Measurements from ENCODE around the gene AEBP1.
A peak's percentile ranks its signal among the peaks of the same experiment; 100 is the strongest.

DNA sequence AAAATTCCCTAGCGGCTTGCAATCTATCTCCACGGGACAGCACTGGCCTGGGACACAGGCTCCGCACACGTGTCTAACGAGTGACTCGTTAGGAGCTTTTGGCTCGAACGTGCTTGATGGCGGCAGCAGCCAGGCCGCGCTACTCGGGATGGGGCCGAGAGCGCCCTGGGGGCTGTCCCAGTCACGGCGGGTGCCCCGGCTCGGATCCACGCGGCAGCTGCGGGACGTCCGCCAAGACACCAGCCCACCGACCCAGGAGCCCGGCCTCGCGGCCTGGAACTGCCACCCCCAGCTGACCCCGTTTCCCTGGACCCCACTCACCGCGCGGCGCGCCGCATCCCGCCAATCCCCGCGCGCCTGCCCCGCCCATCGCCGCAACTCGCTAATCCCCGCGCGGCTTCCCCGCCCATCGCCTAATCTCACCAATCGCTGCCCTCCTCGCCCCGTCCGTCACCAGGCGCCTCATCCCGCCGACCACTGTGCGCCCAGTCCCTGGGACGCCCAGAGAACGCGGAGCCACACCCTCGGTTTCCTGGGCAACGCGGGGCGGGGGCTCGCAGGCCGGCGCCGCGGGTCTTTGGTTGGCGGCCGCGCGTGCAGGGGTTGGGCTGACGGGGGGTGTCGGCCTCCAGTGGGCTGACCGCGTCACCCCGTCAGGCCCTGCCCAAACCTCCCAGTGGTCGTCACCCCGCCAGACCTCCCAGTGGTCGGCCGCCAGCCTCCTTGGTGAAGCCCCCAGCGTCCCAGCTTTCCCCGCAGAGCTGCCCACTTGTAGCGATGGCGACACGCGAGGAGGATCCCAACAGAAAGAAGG lies 19.3 kb downstream of the AEBP1 start, which contains the start of gene POLD2:
- TF ChIP-seq, protein P1, sequence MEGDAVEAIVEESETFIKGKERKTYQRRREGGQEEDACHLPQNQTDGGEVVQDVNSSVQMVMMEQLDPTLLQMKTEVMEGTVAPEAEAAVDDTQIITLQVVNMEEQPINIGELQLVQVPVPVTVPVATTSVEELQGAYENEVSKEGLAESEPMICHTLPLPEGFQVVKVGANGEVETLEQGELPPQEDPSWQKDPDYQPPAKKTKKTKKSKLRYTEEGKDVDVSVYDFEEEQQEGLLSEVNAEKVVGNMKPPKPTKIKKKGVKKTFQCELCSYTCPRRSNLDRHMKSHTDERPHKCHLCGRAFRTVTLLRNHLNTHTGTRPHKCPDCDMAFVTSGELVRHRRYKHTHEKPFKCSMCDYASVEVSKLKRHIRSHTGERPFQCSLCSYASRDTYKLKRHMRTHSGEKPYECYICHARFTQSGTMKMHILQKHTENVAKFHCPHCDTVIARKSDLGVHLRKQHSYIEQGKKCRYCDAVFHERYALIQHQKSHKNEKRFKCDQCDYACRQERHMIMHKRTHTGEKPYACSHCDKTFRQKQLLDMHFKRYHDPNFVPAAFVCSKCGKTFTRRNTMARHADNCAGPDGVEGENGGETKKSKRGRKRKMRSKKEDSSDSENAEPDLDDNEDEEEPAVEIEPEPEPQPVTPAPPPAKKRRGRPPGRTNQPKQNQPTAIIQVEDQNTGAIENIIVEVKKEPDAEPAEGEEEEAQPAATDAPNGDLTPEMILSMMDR (IDR thresholded peaks at IDR 0.05), result peak in 3 of 7 experiments; percentile 7 to 19 (median 18)
- peak; percentile 28 to 75 (median 71) for TF ChIP-seq POLR2A (IDR thresholded peaks at IDR 0.05)
